Measurements from ENCODE around the gene ARL8A.

- TF ChIP-seq POLR2A (IDR thresholded peaks at IDR 0.05), result no peak
- TF ChIP-seq, protein P1, sequence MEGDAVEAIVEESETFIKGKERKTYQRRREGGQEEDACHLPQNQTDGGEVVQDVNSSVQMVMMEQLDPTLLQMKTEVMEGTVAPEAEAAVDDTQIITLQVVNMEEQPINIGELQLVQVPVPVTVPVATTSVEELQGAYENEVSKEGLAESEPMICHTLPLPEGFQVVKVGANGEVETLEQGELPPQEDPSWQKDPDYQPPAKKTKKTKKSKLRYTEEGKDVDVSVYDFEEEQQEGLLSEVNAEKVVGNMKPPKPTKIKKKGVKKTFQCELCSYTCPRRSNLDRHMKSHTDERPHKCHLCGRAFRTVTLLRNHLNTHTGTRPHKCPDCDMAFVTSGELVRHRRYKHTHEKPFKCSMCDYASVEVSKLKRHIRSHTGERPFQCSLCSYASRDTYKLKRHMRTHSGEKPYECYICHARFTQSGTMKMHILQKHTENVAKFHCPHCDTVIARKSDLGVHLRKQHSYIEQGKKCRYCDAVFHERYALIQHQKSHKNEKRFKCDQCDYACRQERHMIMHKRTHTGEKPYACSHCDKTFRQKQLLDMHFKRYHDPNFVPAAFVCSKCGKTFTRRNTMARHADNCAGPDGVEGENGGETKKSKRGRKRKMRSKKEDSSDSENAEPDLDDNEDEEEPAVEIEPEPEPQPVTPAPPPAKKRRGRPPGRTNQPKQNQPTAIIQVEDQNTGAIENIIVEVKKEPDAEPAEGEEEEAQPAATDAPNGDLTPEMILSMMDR (IDR thresholded peaks at IDR 0.05), result no peak
Measured at GRCh38 chr1:202146993-202147392, 2.5 kb upstream of the ARL8A start.
